Activated CD8-positive, alpha-beta memory T cell treated with anti-CD3 and anti-CD28 coated beads, Interleukin-2, amount 50 U/mL, for 1 hour (primary cell): ENCODE measurements around the gene NT5C3B.
"Not testable (repeated sequence)": the region's sequence is repeated elsewhere in the genome, so short reads cannot be mapped to it uniquely, and the experiment has no call there.

Experiments used
- DNase-seq: peaks from one replicate; pipeline ENCODE4 v3.0.0-alpha.2; 2020; ENCODE audit errors: extremely low read depth

The NT5C3B gene

DNA sequence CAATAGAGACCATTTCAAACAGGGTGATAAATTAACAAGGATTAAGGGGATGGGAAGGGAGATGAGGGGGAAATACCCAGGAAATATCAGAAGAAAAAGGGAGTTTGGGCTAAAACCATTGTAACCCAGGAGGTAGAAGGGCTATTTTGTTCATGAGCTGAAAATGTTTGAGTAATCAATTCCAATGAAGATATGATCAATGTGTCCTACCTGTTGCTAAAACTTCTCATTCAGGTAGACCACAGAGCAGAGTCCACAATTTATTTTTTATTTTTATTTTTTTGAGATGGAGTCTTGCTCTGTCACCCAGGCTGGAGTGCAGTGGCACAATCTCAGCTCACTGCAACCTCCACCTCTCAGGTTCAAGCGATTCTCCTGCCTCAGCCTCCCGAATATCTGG, 3.4 kb upstream of the NT5C3B start:
- DNase-seq, result not testable (repeated sequence)

- DNase-seq, result no peak
These were observed 1.9 kb upstream of the NT5C3B start, which contains the start of gene KLHL10 for GRCh38 chr17:41837761-41838538. Gene KLHL10, plus strand, starts transcription at chr17:41837825. Its CDS starts 108 bp downstream, at chr17:41837933.

DNA sequence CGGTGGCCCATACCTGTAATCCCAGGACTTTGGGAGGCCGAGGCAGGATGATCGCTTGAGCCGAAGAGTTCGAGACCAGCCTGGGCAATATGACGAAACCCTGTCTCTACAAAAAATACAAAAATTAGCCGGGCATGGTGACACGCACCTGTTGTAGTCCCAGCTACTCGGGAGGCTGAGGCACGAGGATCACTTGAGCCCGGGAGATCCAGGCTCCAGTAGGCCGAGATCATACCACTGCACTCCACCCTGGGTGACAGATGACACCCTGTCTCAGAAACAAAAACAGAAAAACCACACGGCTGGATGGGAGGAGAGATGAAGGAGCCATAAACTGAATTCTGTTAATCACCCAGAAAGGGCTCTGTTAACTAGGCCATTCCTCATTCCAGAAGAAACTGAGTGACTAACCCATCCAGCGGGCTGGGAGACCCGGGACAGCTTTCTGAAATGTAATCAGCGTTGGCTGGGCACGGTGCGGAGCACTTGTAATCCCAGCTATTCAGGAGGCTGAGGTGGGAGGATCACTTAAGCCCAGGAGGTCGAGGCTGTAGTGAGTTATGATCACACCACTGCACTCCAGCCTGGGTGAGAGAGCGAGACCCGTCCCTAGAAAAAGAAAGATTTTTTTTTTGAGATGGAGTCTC, 641 bp upstream of the NT5C3B start:
- no peak for DNase-seq

DNA sequence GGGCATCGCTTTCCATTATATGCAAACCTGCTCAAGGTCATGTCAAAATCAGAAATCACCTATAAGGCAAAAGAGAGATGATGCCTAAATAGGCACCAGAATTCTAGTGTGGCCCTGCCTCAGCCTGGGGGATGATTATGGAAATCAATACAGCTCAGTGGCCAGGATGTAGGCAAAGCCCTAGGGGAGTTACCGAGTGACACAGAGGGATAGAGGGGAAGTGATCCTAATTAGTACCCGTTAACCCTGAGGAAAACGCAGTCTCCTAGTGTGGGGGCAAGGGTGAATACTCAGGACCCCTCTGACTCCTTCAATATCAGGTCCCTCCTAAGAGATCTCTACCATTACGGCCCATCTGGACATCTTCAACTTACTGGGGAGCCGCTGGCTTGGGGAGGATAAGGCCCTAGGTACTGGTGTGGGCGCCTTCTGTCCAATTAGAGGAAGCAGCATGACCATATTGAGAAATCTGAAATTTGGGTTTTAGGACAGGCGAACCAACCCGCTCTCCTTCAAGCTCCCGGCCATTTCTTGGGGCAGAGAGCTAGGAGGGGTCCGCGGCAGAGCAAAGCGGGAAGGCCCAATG, 725 bp downstream of the NT5C3B start:
- no peak for DNase-seq

- DNase-seq, result not testable (repeated sequence)
These were observed 6.1 kb downstream of the NT5C3B start for GRCh38 chr17:41829961-41830360.

- no peak for DNase-seq
These were observed 10.7 kb downstream of the NT5C3B start for GRCh38 chr17:41825175-41825845.

DNA sequence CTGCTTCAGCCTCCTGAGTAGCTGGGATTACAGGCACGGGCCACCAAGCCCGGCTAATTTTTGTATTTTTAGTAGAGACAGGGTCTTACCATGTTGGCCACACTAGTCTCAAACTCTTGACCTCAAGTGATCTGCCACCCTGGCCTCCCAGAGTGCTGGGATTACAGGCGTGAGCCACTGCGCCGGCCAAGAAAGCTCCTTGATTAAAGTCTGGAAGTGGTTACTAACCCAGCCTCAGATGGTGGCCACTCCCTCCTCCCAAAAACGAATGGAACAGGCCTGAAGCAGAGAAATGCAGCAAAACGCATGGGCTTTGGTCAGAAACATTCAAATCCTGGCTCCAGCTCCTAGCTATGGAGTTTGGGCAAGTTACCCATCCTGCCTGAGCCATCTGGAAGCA, 11.9 kb downstream of the NT5C3B start:
- DNase-seq, result no peak

DNA sequence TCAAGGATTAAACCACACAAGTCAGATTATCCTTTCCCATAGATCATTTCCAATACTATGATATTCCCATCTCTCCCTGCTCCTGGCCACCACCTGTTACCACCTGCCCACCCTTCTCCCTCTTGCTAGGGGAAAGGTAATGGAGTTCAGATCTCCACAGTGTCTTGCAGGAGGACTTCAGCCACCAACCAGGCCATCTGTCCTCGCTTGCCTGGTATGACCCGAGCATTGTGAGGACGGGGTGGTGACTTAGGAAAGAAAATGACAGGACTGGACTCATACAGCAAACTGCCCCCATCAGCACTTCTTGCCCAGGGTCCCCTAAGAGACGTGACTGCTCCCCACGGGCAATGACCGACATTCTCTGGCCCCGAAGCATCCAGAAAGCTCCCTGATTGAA, 12.5 kb downstream of the NT5C3B start:
- no peak for DNase-seq

GRCh38 chr17:41823141-41823524, 12.9 kb downstream of the NT5C3B start:
- DNase-seq, result no peak

GRCh38 chr17:41822216-41823140, 13.6 kb downstream of the NT5C3B start:
- DNase-seq, result no peak

DNA sequence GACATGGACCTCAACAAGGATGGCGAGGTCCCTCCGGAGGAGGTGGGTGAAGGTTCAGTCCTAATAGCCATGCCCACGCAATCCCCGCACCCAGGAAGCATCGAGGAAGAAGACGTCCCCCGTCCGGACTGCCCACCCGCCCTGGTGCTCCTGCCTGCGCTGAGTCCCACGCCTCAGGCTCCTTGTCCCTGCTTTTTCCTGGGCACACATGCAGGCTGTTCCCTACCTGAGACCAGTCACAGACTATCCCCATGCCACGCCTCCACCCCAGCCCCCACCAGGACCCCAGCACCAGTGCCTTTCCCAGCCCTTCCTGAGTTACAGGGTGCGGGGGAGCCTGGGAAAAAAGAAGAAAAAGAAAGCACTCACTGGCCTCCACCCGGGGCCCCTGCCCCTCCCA, 14.3 kb downstream of the NT5C3B start:
- DNase-seq, result no peak

GRCh38 chr17:41818024-41818423, 18.0 kb downstream of the NT5C3B start:
- DNase-seq, result no peak

DNA sequence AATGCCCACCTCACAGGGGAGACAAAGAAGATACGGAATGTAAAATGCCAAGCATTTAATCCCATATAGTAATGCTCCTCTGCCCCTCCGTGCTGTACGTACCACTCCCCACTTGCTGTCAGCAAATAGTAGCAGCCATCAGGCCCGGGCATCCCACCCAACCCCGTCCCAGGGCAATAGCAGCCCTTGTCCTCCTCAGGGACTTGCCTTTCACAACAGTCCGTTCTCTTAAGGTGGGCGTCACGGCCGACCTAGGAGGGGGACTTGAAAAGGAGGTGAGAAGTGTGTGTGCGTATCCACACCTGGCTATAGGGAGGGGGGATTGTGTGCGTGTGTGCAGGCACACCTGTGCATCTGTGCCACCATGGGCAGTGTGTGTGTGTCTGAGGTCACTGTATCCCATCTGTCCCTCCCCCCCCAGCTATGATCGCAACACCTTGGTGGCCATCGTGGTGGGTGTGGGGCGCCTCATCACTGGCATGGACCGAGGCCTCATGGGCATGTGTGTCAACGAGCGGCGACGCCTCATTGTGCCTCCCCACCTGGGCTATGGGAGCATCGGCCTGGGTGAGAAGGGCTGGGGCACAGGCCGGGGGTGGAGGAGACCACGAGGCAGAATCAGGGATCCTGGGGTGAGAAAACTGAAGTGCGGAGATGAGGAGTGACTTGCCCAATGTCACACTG, 19.3 kb downstream of the NT5C3B start:
- no peak for DNase-seq

GRCh38 chr17:41814195-41814594, 21.8 kb downstream of the NT5C3B start:
- DNase-seq, result no peak

DNA sequence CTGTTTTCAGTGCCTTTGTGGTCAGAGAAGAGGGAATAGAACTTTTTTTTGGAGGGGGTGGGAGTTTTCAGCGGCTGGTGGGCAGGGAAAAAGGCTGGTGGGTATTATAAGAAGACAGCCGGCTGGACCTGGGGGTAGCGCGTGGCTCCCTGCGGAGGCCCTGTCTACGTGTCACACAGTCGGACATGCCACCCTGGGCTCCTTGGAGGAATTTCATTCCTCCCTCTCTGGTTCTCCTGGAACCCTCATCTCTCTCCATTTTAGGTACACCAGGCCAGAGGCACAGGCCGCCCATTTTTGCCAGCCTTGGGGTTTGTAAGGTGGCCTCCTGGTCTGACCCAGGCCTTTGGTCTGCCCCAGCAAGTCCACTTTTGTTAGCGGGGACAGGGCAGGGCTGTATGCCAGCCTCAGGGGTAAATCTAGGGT, 22.3 kb downstream of the NT5C3B start:
- DNase-seq, result no peak

DNA sequence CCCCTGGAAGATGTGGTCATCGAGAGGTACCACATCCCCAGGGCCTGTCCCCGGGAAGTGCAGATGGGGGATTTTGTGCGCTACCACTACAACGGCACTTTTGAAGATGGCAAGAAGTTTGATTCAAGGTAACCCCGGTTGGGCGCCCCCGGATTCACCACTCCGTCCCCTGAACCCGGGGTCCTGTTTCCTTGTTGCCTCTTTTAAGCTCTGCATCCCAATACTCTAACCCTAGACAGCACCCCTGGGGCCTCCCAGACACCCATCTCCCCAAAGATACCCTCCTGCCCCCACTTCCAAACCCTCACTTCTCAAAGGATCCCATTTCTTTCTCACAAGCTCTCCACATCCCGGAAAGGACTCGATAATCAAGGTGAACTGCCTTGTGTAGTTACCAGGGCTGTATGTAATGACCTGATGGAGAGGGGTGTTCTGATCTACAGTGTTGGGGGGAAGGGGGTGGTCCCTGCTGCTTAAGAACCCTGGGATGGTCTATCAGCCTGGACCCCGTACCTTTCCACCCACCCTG, 22.8 kb downstream of the NT5C3B start:
- no peak for DNase-seq

- DNase-seq, result no peak
These were observed 23.5 kb downstream of the NT5C3B start, which contains the start of gene FKBP10 for GRCh38 chr17:41812381-41813151. Gene FKBP10, plus strand, starts transcription at chr17:41813004. Its CDS starts 31 bp downstream, at chr17:41813035.

GRCh38 chr17:41811549-41812380, 24.3 kb downstream of the NT5C3B start, which contains the start of gene P3H4:
Gene P3H4, minus strand, starts transcription at chr17:41811949. Its CDS starts 34 bp downstream, at chr17:41811915.
- DNase-seq, result peak; percentile 13
